HEK293 (cell line): ENCODE data around the gene KRT76.

Experiments
- CTCF ChIA-PET: fragments of 350-600 bp; formaldehyde crosslinking; extraction: SDS; loops from one replicate; lab custom pipeline; 2021; ENCODE audit warnings: antibody characterized with exemption; lab: Yijun Ruan, JAX
- POLR2A ChIA-PET: fragments of 300-600 bp; formaldehyde crosslinking; extraction: SDS; loops from one replicate; lab custom pipeline; 2020; ENCODE audit warnings: antibody characterized with exemption, inconsistent platforms; lab: Yijun Ruan, JAX
- H3K27ac ChIP-seq: fragments of 200-500 bp; sonication (Bioruptor generic); 2 replicates; pipeline ENCODE4 v1.5.1; 2014; ENCODE audit warnings: low read depth, low read length, control low read depth, inconsistent platforms; ENCODE audit errors: extremely low read depth
- H3K36me3 ChIP-seq, 2 experiments: fragments of 200-500 bp in 1 of 2; sonication (Bioruptor generic) in 1 of 2; 1 replicate in 1 of 2; 2 replicates in 1 of 2; pipeline ENCODE4 v1.5.1; 2014 to 2017; ENCODE audit warnings: inconsistent platforms in 2 of 2, low read length in 2 of 2; ENCODE audit not compliant: control insufficient read depth in 2 of 2, insufficient read depth in 1 of 2
- H3K4me1 ChIP-seq: fragments of 200-500 bp; sonication (Bioruptor generic); 2 replicates; pipeline ENCODE4 v1.5.1; 2014; ENCODE audit warnings: mild to moderate bottlenecking, low read length, inconsistent platforms; ENCODE audit not compliant: control insufficient read depth, insufficient read depth
- H3K4me3 ChIP-seq: 2 replicates; pipeline ENCODE4 v1.5.1; 2011; ENCODE audit warnings: low read depth, mild to moderate bottlenecking, control low read depth, low read length, moderate library complexity
- H3K9me3 ChIP-seq: fragments of 200-500 bp; sonication (Bioruptor generic); 2 replicates; pipeline ENCODE4 v1.5.1; 2014; ENCODE audit warnings: low read depth, low read length, inconsistent platforms; ENCODE audit not compliant: control insufficient read depth, insufficient read depth
- FEZF1 ChIP-seq: fragments of 450-650 bp; formaldehyde crosslinking; IDR thresholded peaks from 2 replicates; pipeline ENCODE4 v1.5.1; 2016; ENCODE audit warnings: missing biosample characterization, missing genetic modification characterization
- GLIS2 ChIP-seq: fragments of 450-650 bp; formaldehyde crosslinking; IDR thresholded peaks from 2 replicates; pipeline ENCODE4 v1.5.1; 2016; ENCODE audit warnings: missing biosample characterization, missing genetic modification characterization
- KLF7 ChIP-seq: fragments of 450-650 bp; formaldehyde crosslinking; IDR thresholded peaks from 2 replicates; pipeline ENCODE4 v1.5.1; 2016; ENCODE audit warnings: missing biosample characterization, missing genetic modification characterization, borderline replicate concordance
- REPIN1 ChIP-seq: fragments of 450-650 bp; formaldehyde crosslinking; IDR thresholded peaks from 2 replicates; pipeline ENCODE4 v1.5.1; 2017; ENCODE audit warnings: missing biosample characterization, missing genetic modification characterization, low read depth
- YY2 ChIP-seq: fragments of 450-650 bp; formaldehyde crosslinking; IDR thresholded peaks from 2 replicates; pipeline ENCODE4 v1.5.1; 2016; ENCODE audit warnings: missing biosample characterization, missing genetic modification characterization
- ZNF10 ChIP-seq: fragments of 450-650 bp; formaldehyde crosslinking; IDR thresholded peaks from 2 replicates; pipeline ENCODE4 v1.5.1; 2017; ENCODE audit warnings: missing biosample characterization, missing genetic modification characterization
- ZNF214 ChIP-seq: fragments of 450-650 bp; formaldehyde crosslinking; IDR thresholded peaks from 2 replicates; pipeline ENCODE4 v1.5.1; 2017; ENCODE audit warnings: missing biosample characterization, mild to moderate bottlenecking, missing genetic modification characterization, borderline replicate concordance
- ZNF335 ChIP-seq: fragments of 450-650 bp; formaldehyde crosslinking; conservative IDR thresholded peaks from 2 replicates; pipeline ENCODE4 v1.5.1; 2016; ENCODE audit warnings: missing biosample characterization, missing genetic modification characterization
- ZNF354C ChIP-seq: fragments of 450-650 bp; formaldehyde crosslinking; IDR thresholded peaks from 2 replicates; pipeline ENCODE4 v1.5.1; 2016; ENCODE audit warnings: missing biosample characterization, missing genetic modification characterization, low read depth, borderline replicate concordance
- ZNF701 ChIP-seq: fragments of 450-650 bp; formaldehyde crosslinking; IDR thresholded peaks from 2 replicates; pipeline ENCODE4 v1.5.1; 2016; ENCODE audit warnings: missing biosample characterization, missing genetic modification characterization
- ZNF747 ChIP-seq: fragments of 450-650 bp; formaldehyde crosslinking; IDR thresholded peaks from 2 replicates; pipeline ENCODE4 v1.5.1; 2016; ENCODE audit warnings: missing biosample characterization, missing genetic modification characterization
- ZNF768 ChIP-seq: fragments of 450-650 bp; formaldehyde crosslinking; IDR thresholded peaks from 2 replicates; pipeline ENCODE4 v1.5.1; 2018; ENCODE audit warnings: missing biosample characterization, mild to moderate bottlenecking, missing genetic modification characterization
- TF ChIP-seq, protein P1 (sequence below): fragments of 450-650 bp; formaldehyde crosslinking; IDR thresholded peaks from 2 replicates; pipeline ENCODE4 v1.5.1; 2016; ENCODE audit warnings: missing biosample characterization, missing genetic modification characterization, low read depth
- TF ChIP-seq, protein P2 (sequence below): fragments of 450-650 bp; formaldehyde crosslinking; IDR thresholded peaks from 2 replicates; pipeline ENCODE4 v1.5.1; 2016; ENCODE audit warnings: missing biosample characterization, missing genetic modification characterization
- TF ChIP-seq, protein P3 (sequence below): fragments of 450-650 bp; formaldehyde crosslinking; IDR thresholded peaks from 2 replicates; pipeline ENCODE4 v1.5.1; 2016; ENCODE audit warnings: missing biosample characterization, missing genetic modification characterization

KRT76 gene

DNA sequence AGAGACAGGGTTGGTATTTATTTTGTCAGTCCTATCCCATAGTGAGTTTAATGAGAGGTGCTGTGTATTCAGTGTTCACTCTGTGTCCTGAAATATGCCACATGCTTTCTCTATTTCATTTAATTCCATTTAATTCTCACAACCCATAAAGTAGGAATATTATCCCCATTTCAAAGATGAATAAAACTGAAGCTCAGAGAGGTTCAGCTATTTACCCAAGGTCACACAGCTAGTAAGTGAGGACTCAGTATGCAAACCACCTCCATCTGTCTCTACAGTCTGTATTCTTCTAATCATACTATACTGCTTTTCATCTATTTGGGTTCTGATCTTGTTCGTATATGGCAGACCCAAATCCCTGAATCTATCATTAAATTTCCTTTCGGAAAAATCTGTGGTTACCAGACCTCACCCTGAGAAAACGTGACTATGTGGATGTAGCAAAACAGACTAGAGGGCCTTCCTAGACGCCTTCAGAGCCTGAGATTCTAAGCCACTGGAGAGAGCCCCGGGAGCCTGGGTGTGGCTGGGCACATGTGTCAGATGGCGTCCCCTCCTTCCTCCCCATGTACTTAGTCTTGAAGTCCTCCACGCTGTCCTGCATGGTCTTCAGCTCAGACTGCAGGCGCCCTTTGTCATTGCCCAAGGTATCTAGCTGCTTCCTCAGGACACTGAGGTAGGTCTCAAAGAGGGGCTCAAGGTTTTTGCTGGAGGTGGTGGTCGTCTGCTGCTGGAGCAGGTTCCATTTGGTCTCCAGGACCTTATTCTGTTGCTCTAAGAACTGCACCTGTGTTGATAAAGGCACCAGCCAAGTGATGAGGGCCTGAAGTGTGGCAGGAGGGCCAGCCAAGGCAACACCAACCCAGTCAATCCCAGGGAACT, 34.3 kb upstream of the KRT76 start:
- Histone ChIP-seq H3K4me1 (no peaks in the 10 kb centered on the region), H3K9me3 (no peaks in the 10 kb centered on the region), H3K27ac (no peak overlapping the region), H3K4me3 (no peak overlapping the region), H3K36me3 (no peaks in the 10 kb centered on the region)
- peak; percentile 25; the same call in 1 of the 2 replicates for TF ChIP-seq ZNF768 (tag by site-specific recombination)
- TF ChIP-seq ZNF747 (tag by site-specific recombination), result no peak
- TF ChIP-seq, protein P1, sequence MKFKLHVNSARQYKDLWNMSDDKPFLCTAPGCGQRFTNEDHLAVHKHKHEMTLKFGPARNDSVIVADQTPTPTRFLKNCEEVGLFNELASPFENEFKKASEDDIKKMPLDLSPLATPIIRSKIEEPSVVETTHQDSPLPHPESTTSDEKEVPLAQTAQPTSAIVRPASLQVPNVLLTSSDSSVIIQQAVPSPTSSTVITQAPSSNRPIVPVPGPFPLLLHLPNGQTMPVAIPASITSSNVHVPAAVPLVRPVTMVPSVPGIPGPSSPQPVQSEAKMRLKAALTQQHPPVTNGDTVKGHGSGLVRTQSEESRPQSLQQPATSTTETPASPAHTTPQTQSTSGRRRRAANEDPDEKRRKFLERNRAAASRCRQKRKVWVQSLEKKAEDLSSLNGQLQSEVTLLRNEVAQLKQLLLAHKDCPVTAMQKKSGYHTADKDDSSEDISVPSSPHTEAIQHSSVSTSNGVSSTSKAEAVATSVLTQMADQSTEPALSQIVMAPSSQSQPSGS (tag by site-specific recombination), result no peak
- CTCF ChIA-PET, result interaction anchor here (0.6 to 0.7 kb wide), 2 partner anchors 54 to 131 kb away, joined by 3 read pairs; no protein-coding TSS in a partner anchor
- POLR2A ChIA-PET, result no interaction called here

DNA sequence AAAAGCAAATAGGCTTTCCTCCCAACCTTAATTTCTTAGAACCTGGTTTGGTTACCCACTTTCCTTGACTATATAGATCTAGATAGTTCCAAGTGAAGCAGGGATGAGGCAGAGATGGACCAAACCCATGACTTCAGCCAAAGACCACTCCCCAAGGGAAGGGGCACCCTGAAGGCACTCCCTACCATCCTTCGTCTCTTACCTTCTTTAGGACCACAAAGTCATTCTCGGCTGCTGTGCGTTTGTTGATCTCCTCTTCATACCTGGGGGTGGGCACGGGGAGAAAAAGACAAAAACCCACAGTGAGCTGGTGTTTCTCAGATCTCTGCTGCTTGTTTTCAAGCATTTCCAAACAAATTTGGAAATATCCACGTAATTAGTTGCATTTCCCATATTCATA, 33.4 kb upstream of the KRT76 start:
- POLR2A ChIA-PET, result no interaction called here
- Histone ChIP-seq H3K27ac (no peak overlapping the region), H3K9me3 (no peaks in the 10 kb centered on the region), H3K4me1 (no peaks in the 10 kb centered on the region), H3K36me3 (no peaks in the 10 kb centered on the region), H3K4me3 (no peak overlapping the region)
- TF ChIP-seq FEZF1, result no peak
- TF ChIP-seq, protein P2, sequence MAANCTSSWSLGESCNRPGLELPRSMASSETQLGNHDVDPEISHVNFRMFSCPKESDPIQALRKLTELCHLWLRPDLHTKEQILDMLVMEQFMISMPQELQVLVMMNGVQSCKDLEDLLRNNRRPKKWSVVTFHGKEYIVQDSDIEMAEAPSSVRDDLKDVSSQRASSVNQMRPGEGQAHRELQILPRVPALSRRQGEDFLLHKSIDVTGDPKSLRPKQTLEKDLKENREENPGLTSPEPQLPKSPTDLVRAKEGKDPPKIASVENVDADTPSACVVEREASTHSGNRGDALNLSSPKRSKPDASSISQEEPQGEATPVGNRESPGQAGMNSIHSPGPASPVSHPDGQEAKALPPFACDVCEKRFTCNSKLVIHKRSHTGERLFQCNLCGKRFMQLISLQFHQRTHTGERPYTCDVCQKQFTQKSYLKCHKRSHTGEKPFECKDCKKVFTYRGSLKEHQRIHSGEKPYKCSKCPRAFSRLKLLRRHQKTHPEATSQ (tag by site-specific recombination), result no peak
- CTCF ChIA-PET, result interaction anchor here (0.6 to 0.7 kb wide), 2 partner anchors 61 to 132 kb away, joined by 3 read pairs; no protein-coding TSS in a partner anchor

DNA sequence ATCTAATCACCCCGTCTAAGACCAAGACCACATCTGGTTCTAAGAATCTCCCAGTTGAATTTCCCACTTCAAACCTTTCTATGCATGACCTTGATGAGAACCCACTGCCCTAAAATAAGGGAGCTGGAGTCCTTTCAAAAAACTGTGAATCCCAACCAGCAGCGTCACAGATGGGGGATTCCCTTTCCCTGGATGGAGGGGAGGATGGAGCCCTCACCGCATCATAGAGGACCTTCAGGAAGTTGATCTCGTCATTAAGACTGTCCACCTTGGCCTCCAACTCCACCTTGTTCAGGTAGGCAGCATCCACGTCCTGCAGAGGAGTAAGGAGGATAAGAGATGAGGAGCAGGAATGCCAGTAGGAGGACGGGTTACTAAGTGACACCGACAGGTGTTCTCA, 32.0 kb upstream of the KRT76 start:
- Histone ChIP-seq H3K36me3 (no peaks in the 10 kb centered on the region), H3K9me3 (no peaks in the 10 kb centered on the region), H3K27ac (no peak overlapping the region), H3K4me1 (no peaks in the 10 kb centered on the region; the same call in 1 of the 2 replicates), H3K4me3 (no peak overlapping the region)
- ChIA-PET CTCF (no interaction called here), POLR2A (no interaction called here)
- TF ChIP-seq ZNF214 (tag by site-specific recombination) (no peak), ZNF701 (tag by site-specific recombination) (no peak), ZNF354C (tag by site-specific recombination) (no peak), ZNF335 (tag by site-specific recombination) (no peak), YY2 (no peak)
- TF ChIP-seq, protein P3, sequence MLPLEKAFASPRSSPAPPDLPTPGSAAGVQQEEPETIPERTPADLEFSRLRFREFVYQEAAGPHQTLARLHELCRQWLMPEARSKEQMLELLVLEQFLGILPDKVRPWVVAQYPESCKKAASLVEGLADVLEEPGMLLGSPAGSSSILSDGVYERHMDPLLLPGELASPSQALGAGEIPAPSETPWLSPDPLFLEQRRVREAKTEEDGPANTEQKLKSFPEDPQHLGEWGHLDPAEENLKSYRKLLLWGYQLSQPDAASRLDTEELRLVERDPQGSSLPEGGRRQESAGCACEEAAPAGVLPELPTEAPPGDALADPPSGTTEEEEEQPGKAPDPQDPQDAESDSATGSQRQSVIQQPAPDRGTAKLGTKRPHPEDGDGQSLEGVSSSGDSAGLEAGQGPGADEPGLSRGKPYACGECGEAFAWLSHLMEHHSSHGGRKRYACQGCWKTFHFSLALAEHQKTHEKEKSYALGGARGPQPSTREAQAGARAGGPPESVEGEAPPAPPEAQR, result no peak

DNA sequence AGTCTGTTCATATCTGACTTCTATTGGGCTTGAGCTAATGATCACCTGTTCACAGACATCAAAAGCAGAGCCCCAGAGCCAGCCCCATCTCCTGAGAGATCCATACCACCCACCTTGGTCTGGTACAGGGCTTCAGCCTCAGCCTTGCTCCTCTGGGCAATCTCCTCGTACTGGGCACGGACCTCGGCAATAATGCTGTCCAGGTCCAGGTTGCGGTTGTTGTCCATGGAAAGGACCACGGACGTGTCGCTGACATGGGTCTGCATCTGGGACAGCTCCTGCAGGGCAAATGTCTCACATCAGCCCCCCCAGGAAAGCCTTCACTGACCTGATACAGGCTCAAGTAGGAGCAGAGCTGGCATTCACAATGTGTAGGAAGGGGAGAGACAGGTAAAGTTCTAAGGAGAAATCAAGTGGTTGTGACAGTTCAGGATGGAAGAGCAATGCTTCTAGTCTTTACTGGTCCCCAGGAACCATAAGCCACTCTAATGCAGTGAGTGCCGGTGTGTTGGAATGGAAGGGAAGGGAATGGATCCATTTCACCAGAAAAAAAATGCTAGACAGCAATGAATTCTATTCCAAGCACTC, 31.5 kb upstream of the KRT76 start:
- Histone ChIP-seq H3K4me3 (no peak overlapping the region), H3K4me1 (no peaks in the 10 kb centered on the region; the same call in 1 of the 2 replicates), H3K36me3 (no peaks in the 10 kb centered on the region), H3K9me3 (no peaks in the 10 kb centered on the region), H3K27ac (no peak overlapping the region)
- no peak for TF ChIP-seq GLIS2 (tag by site-specific recombination)
- no peak for TF ChIP-seq ZNF10 (tag by site-specific recombination)
- no peak for TF ChIP-seq KLF7 (tag by site-specific recombination)
- TF ChIP-seq REPIN1, result no peak
- POLR2A ChIA-PET, result no interaction called here
- CTCF ChIA-PET, result interaction anchor here (0.7 to 1.5 kb wide), 2 partner anchors 30 to 71 kb away, joined by 4 to 6 read pairs; no protein-coding TSS in a partner anchor
